HG02642 (cell line): ENCODE measurements around the gene PSG1.
"Not testable (repeated sequence)": the region's sequence is repeated elsewhere in the genome, so short reads cannot be mapped to it uniquely, and the experiment has no call there.

Experiments used
- ATAC-seq: cut with Tn5 transposase; IDR thresholded peaks from one replicate; pipeline ENCODE4 v1.9.1; 2021; ENCODE audit warnings: mild to moderate bottlenecking; ENCODE audit not compliant: unreplicated experiment, poor library complexity

PSG1 gene

DNA sequence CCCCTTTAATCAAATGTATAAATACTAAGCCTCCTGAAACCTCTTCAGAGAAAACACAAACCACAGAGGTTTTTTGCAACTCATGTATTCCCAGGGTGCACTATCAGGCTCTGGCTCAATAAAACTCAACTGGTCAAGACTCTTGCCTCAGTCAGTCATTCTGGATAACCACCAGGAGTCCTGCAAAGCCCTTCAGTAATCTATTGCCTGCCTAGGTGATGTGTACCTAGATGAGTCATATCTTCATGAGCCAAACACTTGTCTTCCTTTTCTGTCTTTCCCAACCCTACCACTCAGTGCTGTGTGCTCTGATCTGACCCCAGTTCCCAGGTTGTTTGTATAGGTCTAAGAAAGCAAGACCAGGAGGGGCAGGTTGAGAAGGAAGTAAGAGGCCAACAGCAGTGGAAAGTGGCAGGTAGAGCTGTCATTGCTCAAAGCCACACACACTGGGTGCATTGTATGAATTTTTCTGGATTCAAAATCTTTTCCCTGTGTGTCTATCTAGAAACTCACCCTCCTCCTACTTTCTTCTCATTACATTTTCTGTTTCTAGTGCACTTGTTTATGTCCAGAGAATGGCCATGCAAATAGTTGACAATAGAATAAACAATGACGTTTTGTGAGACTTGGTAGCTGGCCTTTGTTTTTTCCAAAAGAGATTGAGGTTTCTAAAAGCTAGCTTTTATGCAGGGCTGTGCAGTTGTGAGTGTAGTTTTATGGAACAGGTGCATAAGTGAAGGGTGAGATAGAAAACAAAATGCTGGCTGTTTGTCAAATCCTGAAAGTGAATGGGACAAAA lies 48.1 kb downstream of the PSG1 start:
- no peak for ATAC-seq

DNA sequence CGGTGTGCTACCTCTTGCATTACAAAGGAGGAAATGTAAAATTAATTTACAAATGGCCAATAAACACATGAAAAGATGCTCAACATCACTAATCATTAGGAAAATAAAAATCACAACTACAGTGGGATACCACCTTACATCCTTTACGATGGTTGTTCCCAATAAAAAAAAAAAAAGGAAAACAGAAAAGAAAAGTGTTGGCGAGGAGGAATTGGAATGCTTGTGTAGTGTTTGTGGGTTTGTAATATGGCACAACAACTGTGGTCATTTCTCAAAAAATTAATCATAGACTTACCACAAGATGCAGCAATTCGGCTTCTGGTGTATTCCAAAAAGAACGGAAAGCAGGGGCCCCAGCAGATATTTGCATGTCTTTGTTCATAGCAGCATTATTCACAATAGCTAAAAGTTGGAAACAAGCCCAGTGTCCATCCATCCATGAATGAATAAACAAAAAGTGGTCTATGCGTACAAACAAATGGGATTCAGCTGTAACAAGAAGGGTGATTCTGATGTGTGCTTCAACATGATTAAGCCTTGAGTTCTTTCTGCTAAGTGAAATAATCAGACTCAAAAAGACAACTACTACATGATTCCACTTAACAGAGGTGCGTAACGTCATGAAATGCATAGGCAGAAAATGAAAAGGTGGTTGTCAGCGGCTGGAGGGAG lies 58.1 kb downstream of the PSG1 start:
- ATAC-seq = not testable (repeated sequence)

DNA sequence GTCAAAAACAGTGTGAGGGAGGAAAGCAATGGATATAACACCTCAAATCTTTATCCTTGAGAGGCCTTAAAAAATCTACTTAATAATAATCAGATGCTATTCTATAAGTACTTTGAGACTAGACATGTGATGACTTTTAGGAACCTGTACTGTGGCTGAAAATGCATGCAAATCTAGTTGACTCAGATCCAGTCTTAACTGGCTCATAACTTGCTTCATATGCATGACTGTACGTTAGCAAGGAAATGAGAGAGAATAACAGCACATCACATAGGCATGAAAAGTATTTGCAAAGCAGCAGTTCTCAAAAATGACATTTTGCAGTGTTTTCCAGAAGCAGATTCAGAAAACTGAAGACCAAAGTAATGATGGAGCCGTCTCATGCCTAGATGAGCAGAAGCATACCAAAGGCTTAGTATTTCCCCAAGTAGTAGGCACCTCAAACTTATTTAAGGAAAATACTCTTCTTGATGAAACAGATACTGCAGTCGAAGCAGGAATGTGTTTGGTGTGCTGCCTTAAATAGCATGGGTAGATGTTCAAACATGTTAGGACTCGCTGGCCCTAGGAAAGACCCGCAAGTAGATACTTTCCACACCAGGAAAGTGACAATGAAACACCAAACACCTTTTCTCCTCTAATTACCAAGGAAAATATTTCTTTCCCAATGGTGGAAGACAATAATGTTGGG lies 59.4 kb downstream of the PSG1 start:
- not testable (repeated sequence) for ATAC-seq

DNA sequence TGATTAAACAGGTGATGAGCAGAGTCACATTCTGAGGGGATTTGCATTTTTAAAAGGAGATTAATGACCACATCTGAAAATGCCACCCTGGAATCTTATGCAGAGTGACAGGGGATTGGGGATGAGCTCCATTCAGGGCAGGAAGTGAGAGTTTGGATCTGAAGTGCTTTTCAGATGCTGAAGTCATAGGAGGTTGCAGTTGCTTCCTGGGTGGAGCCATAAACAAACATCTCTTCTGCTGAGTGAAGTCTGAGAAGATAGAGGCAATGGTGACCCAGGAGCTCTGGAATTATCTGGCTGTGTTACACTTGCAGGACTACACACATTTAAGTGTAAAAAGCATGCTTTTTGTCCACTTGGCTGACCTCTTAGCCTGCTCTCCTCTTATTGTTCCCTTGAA lies 62.6 kb downstream of the PSG1 start:
- ATAC-seq = no peak
